NCI-H1048 (cell line): Measurements from ENCODE around the gene MINDY4.

Source experiments
- DNase-seq: peaks from one replicate; lab custom pipeline; 2025; lab: John Stamatoyannopoulos, UW

The MINDY4 gene

GRCh38 chr7:30855936-30856335 lies 84.7 kb downstream of the MINDY4 start:
- DNase-seq, result no peak

GRCh38 chr7:30858576-30858975 lies 87.4 kb downstream of the MINDY4 start:
- no peak for DNase-seq

GRCh38 chr7:30859202-30859939 lies 88.2 kb downstream of the MINDY4 start:
- DNase-seq, result no peak

GRCh38 chr7:30859940-30860496 lies 88.8 kb downstream of the MINDY4 start:
- DNase-seq, result peak; percentile 57

- DNase-seq, result no peak
Measured at GRCh38 chr7:30861612-30862011, 90.4 kb downstream of the MINDY4 start.

- no peak for DNase-seq
Measured at GRCh38 chr7:30862995-30863705, 91.9 kb downstream of the MINDY4 start.

GRCh38 chr7:30863706-30864035 lies 92.5 kb downstream of the MINDY4 start:
- DNase-seq, result no peak

- DNase-seq, result no peak
Measured at GRCh38 chr7:30864101-30864500, 92.9 kb downstream of the MINDY4 start.

GRCh38 chr7:30865076-30865475 lies 93.9 kb downstream of the MINDY4 start:
- DNase-seq, result no peak

GRCh38 chr7:30865821-30866220 lies 94.6 kb downstream of the MINDY4 start:
- DNase-seq, result no peak

GRCh38 chr7:30866939-30867338 lies 95.7 kb downstream of the MINDY4 start:
- DNase-seq, result no peak

GRCh38 chr7:30867483-30867882 lies 96.3 kb downstream of the MINDY4 start:
- no peak for DNase-seq

- DNase-seq, result no peak
Measured at GRCh38 chr7:30869794-30870611, 98.8 kb downstream of the MINDY4 start.

- no peak for DNase-seq
Measured at GRCh38 chr7:30870821-30871518, 99.8 kb downstream of the MINDY4 start.

- DNase-seq, result no peak
Measured at GRCh38 chr7:30871655-30872054, 100.4 kb downstream of the MINDY4 start.

GRCh38 chr7:30873207-30873606 lies 102.0 kb downstream of the MINDY4 start:
- DNase-seq, result no peak

- no peak for DNase-seq
Measured at GRCh38 chr7:30873656-30874055, 102.4 kb downstream of the MINDY4 start.

GRCh38 chr7:30874656-30875302 lies 103.6 kb downstream of the MINDY4 start:
- no peak for DNase-seq

GRCh38 chr7:30877015-30877769 lies 106.0 kb downstream of the MINDY4 start:
- no peak for DNase-seq

- DNase-seq, result no peak
Measured at GRCh38 chr7:30877993-30878392, 106.8 kb downstream of the MINDY4 start.
